ENCODE results near the gene AP1M2.

The AP1M2 gene

DNA sequence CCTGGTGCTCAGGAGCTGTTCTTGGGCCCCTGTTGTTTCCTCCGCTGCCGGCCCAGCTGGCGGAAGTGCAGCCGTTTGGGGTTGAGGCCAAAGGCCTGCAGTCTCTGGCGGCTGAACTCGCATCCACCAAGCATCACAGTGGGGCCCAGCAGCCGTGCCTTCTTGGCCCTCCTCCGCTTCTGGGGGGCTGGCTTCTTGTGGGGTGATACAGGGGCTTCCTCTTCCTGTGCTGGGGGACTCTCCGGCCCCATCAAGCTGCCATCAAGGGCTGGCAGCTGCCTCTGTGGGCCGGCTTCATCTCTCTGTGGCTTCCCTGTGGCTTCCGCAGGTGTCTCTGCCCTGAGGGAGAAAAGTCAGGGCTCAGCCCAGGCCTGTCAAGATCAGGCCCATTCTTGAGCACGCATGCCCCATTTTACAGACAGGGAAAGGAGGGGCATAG lies 33.1 kb downstream of the AP1M2 start:
- Histone ChIP-seq H3K36me3 (ENCODE audit: low read length) (peaks cover 3% of the 10 kb centered on the region; the same call in 1 of the 2 replicates), H3K27ac (ENCODE audit: low read depth, low read length) (peak overlapping the region; percentile 93), H3K79me2 (ENCODE audit: insufficient read depth, low read length) (no peaks in the 10 kb centered on the region), H2AFZ (ENCODE audit: low read depth, low read length, severe bottlenecking) (no peak overlapping the region), H3K4me3 (ENCODE audit: insufficient read depth, low read length, poor library complexity, severe bottlenecking) (no peak overlapping the region), H3K27me3 (ENCODE audit: low read length) (no peaks in the 10 kb centered on the region), H4K20me1 (ENCODE audit: low read depth, low read length) (no peaks in the 10 kb centered on the region; the same call in 1 of the 2 replicates), H3K4me2 (ENCODE audit: low read depth, low read length, poor library complexity, severe bottlenecking) (peak overlapping the region; percentile 47), H3K9me3 (ENCODE audit: insufficient read depth, low read length) (no peaks in the 10 kb centered on the region), H3F3A (ENCODE audit: insufficient read depth) (peaks cover 36% of the 10 kb centered on the region), H3K9me2 (replicated peaks; ENCODE audit: insufficient read depth, low read length) (no peaks in the 10 kb centered on the region), H3K9ac (ENCODE audit: low read length) (peak overlapping the region; percentile 42)
- TF ChIP-seq EZH2phosphoT487 (conservative IDR thresholded peaks at IDR 0.05; ENCODE audit: low read length), result no peak
- TF ChIP-seq, protein P1, sequence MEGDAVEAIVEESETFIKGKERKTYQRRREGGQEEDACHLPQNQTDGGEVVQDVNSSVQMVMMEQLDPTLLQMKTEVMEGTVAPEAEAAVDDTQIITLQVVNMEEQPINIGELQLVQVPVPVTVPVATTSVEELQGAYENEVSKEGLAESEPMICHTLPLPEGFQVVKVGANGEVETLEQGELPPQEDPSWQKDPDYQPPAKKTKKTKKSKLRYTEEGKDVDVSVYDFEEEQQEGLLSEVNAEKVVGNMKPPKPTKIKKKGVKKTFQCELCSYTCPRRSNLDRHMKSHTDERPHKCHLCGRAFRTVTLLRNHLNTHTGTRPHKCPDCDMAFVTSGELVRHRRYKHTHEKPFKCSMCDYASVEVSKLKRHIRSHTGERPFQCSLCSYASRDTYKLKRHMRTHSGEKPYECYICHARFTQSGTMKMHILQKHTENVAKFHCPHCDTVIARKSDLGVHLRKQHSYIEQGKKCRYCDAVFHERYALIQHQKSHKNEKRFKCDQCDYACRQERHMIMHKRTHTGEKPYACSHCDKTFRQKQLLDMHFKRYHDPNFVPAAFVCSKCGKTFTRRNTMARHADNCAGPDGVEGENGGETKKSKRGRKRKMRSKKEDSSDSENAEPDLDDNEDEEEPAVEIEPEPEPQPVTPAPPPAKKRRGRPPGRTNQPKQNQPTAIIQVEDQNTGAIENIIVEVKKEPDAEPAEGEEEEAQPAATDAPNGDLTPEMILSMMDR (IDR thresholded peaks at IDR 0.05; ENCODE audit: insufficient read depth, low read length, poor library complexity, severe bottlenecking), result no peak

GRCh38 chr19:10553087-10553667 lies 33.9 kb downstream of the AP1M2 start:
- Histone ChIP-seq H3K79me2 (ENCODE audit: insufficient read depth, low read length) (no peaks in the 10 kb centered on the region), H3K27ac (ENCODE audit: low read depth, low read length) (peak overlapping the region; percentile 93), H3K9me2 (replicated peaks; ENCODE audit: insufficient read depth, low read length) (no peaks in the 10 kb centered on the region), H3F3A (ENCODE audit: insufficient read depth) (peaks cover 36% of the 10 kb centered on the region), H3K36me3 (ENCODE audit: low read length) (peaks cover 3% of the 10 kb centered on the region; the same call in 1 of the 2 replicates), H3K4me3 (ENCODE audit: insufficient read depth, low read length, poor library complexity, severe bottlenecking) (no peak overlapping the region), H3K4me2 (ENCODE audit: low read depth, low read length, poor library complexity, severe bottlenecking) (peak overlapping the region; percentile 47), H3K9me3 (ENCODE audit: insufficient read depth, low read length) (no peaks in the 10 kb centered on the region), H3K27me3 (ENCODE audit: low read length) (no peaks in the 10 kb centered on the region), H2AFZ (ENCODE audit: low read depth, low read length, severe bottlenecking) (no peak overlapping the region), H3K9ac (ENCODE audit: low read length) (peak overlapping the region; percentile 42; the same call in 1 of the 2 replicates), H4K20me1 (ENCODE audit: low read depth, low read length) (no peaks in the 10 kb centered on the region; the same call in 1 of the 2 replicates)
- TF ChIP-seq EZH2phosphoT487 (conservative IDR thresholded peaks at IDR 0.05; ENCODE audit: low read length), result no peak
- TF ChIP-seq, protein P1 (IDR thresholded peaks at IDR 0.05; ENCODE audit: insufficient read depth, low read length, poor library complexity, severe bottlenecking), result no peak

DNA sequence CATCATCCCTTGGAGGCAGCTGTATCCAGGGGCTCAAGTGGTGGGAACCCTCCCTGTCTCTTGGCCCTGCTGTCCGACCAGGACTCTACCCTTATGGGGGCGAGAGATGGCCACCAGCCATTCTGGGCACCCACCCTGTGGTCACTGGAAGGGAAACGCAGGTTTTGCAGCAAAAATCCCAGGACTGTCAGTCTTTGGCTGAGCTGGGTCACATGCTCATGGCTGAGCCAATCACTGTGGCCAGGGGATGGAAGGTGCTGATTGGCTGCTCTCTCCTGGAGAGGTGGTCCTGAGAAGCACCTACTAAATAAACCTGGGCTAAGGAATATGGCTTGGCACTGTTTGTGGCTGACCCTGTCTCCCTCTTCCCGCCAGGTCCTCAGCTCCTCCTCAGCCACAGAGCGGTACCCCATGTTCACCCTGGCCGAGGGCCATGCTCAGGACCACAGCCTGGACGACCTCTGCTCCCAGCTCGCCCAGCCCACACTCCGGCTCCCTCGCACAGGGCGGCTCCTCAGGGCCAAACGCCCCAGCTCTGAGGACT lies 34.5 kb downstream of the AP1M2 start:
- TF ChIP-seq EZH2phosphoT487 (conservative IDR thresholded peaks at IDR 0.05; ENCODE audit: low read length), result no peak
- TF ChIP-seq, protein P1 (IDR thresholded peaks at IDR 0.05; ENCODE audit: insufficient read depth, low read length, poor library complexity, severe bottlenecking), result no peak
- H4K20me1 ChIP-seq (ENCODE audit: low read depth, low read length), result no peaks in the 10 kb centered on the region; the same call in 1 of the 2 replicates
- peak overlapping the region; percentile 93 for H3K27ac ChIP-seq (ENCODE audit: low read depth, low read length)
- peaks cover 36% of the 10 kb centered on the region for H3F3A ChIP-seq (ENCODE audit: insufficient read depth)
- no peak overlapping the region for H3K4me3 ChIP-seq (ENCODE audit: insufficient read depth, low read length, poor library complexity, severe bottlenecking)
- H3K27me3 ChIP-seq (ENCODE audit: low read length), result no peaks in the 10 kb centered on the region
- no peak overlapping the region for H3K4me2 ChIP-seq (ENCODE audit: low read depth, low read length, poor library complexity, severe bottlenecking)
- H2AFZ ChIP-seq (ENCODE audit: low read depth, low read length, severe bottlenecking), result no peak overlapping the region
- H3K36me3 ChIP-seq (ENCODE audit: low read length), result peaks cover 3% of the 10 kb centered on the region; the same call in 1 of the 2 replicates
- H3K9ac ChIP-seq (ENCODE audit: low read length), result no peak overlapping the region
- H3K9me2 ChIP-seq (replicated peaks; ENCODE audit: insufficient read depth, low read length), result no peaks in the 10 kb centered on the region
- H3K9me3 ChIP-seq (ENCODE audit: insufficient read depth, low read length), result no peaks in the 10 kb centered on the region
- H3K79me2 ChIP-seq (ENCODE audit: insufficient read depth, low read length), result no peaks in the 10 kb centered on the region

All from SU-DHL-6 (cell line).